ENCODE measurements around the gene CRHBP. TPM values are rescaled to one million over a fixed set of nuclear protein-coding genes. Genes with fewer than 3 reads are reported as not detected.
"Not testable (repeated sequence)": the region's sequence is repeated elsewhere in the genome, so short reads cannot be mapped to it uniquely, and the experiment has no call there.

Gene CRHBP
- total RNA-seq, 1 experiment from 2014 or later, result not detected

DNA sequence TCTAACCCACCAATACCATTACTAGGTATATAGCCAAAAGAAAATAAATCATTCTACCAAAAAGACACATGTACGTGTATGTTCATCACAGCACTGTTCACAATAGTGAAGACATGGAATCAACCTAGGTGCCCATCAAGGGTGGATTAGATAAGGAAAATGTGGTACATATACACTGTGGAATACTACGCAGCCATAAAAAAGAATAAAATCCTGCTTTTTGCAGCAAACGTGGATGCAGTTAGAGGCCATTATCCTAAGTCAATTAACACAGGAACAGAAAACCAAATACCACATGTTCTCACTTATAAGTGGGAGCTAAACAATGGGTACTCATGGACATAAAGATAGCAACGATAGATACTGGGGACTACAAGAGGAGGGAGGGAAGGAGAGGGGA lies 45.4 kb downstream of the CRHBP start:
- DNase-seq (ENCODE audit: low read depth, low spot score); in situ Hi-C loops (cut with HindIII; ENCODE audit: low pct_unique_long_range_greater_than_20kb, low sequenced_read_pairs): not testable (repeated sequence)

DNA sequence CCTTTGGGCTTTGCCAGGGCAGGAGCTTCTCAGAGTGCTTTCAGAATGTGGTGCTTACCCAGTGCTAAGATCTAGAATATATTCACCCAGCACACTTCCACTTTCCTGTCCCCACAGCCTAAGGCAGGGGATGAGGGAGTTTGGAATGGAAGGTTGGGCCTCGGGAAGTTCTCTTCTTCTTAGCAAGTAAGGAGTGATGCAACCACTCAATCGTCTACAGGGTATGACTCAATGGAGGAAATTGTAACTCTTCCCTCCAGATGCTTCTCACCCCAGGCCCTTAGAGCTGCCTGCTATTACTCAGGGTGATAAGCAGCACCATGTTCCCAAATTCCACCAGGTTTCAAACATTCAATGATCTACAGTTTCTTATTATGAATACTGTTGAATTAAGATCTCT lies 46.6 kb downstream of the CRHBP start:
- in situ Hi-C loops (cut with HindIII; ENCODE audit: low pct_unique_long_range_greater_than_20kb, low sequenced_read_pairs), result no loop called here
- DNase-seq (ENCODE audit: low read depth, low spot score), result no peak

DNA sequence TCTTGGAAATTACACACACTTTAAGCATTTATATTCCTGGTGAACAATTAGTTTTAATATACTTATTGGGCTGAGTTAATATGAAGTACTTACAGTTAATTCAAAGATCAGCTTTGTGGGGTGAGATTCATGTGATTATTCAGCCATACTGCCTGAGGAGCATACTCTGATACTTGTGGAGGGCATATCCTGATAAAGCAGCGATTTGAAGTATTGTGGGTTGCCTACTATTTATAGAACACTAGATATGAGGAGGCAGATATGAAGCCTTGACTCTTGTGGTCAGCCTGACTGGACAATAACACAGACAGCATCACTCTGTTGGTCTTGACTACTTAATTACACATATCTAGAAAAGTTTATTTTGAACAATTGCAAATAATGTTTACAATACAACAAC lies 50.4 kb downstream of the CRHBP start:
- in situ Hi-C loops (cut with HindIII; ENCODE audit: low pct_unique_long_range_greater_than_20kb, low sequenced_read_pairs), result no loop called here
- no peak for DNase-seq (ENCODE audit: low read depth, low spot score)

DNA sequence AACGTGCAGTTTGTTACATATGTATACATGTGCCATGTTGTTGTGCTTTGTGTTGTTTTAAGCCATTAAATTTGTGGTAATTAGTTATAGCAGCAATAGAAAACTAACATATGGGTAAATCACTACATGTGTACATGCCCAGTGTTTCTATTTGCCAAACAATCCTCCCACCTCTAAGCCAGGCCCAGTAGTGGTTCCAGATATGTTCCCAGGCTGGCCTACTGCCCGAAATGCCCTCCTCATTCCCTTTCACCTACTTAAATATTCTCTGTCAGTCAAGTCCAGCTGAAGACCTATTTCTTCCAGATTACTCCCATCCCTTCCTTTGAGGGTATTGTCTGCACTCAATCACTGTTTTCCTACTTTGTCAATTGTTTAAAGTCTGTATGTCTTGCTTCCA lies 53.3 kb downstream of the CRHBP start:
- in situ Hi-C loops (cut with HindIII; ENCODE audit: low pct_unique_long_range_greater_than_20kb, low sequenced_read_pairs), result no loop called here
- no peak for DNase-seq (ENCODE audit: low read depth, low spot score)

DNA sequence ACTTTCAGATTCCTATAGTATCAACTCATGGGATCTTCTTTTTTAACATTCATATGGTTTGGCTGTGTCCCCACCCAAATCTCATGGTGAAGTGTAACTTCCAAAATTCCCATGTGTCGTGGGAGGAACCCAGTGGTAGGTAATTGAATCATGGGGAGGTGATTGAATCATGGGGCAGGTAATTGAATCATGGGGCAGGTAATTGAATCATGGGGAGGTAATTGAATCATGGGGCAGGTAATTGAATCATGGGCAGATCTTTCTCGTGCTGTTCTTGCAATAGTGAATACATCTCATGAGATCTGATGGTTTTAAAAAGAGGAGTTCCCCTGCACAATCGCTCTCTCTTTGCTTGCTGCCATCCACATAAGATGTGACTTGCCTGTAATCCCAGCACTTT lies 55.6 kb downstream of the CRHBP start:
- in situ Hi-C loops (cut with HindIII; ENCODE audit: low pct_unique_long_range_greater_than_20kb, low sequenced_read_pairs), result no loop called here
- DNase-seq (ENCODE audit: low read depth, low spot score), result no peak

DNA sequence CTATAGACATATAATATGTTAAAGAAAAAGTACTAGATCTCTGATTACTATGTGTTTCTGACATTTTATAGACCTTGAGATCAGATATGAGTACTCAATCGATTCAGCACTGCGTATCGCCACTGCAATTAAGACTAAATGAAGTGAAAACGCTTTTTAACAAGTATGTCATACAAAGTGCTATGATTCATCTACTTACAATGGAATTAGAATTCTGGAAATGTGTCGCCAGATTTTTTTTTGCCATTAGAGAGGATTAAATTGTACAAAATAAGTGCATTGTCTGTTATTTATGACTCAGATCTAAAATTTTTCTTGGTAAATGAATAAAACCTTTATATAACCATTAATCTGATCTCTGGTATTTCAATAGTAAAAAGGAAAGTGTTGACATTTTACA lies 57.4 kb downstream of the CRHBP start:
- no peak for DNase-seq (ENCODE audit: low read depth, low spot score)
- in situ Hi-C loops (cut with HindIII; ENCODE audit: low pct_unique_long_range_greater_than_20kb, low sequenced_read_pairs), result no loop called here

DNA sequence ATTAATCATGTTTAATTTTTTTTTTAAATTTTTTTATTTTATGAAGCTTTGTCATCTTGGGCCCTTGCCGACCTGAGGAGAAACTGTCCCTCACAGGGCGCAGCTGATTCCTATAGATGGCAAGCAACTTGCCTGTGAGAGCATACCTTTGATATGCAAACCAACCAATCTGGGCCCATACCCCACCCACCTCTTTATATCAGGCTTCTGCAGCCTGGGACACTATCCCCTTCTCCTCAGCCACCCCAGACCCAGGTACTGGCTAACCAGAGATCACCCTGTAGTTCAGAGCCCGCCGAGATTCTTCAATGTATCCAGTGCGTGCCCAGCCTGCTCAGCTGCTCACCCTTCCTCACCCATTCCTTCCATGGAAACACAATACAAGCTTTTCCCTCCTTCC lies 58.7 kb downstream of the CRHBP start:
- in situ Hi-C loops (cut with HindIII; ENCODE audit: low pct_unique_long_range_greater_than_20kb, low sequenced_read_pairs), result no loop called here
- DNase-seq (ENCODE audit: low read depth, low spot score), result no peak

DNA sequence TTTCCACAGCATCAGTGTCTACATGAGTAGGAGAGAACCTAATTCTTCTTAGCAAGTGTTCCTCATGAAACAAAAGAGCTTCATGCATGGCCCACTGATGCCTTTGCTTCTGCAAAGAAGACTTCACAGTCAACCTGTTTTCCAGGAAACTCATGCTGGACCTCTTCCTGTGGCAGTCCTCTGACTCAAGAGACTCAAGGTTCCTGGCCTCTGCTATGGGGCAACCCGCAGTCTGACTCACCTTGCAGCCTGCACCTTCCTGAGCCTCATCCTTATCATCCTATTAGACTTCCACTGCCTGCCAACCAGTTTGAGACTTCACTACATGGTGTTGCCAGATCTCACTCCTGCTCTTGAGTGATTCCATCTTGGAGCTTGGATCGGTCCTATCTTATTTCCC lies 59.8 kb downstream of the CRHBP start:
- in situ Hi-C loops (cut with HindIII; ENCODE audit: low pct_unique_long_range_greater_than_20kb, low sequenced_read_pairs), result no loop called here
- no peak for DNase-seq (ENCODE audit: low read depth, low spot score)

DNA sequence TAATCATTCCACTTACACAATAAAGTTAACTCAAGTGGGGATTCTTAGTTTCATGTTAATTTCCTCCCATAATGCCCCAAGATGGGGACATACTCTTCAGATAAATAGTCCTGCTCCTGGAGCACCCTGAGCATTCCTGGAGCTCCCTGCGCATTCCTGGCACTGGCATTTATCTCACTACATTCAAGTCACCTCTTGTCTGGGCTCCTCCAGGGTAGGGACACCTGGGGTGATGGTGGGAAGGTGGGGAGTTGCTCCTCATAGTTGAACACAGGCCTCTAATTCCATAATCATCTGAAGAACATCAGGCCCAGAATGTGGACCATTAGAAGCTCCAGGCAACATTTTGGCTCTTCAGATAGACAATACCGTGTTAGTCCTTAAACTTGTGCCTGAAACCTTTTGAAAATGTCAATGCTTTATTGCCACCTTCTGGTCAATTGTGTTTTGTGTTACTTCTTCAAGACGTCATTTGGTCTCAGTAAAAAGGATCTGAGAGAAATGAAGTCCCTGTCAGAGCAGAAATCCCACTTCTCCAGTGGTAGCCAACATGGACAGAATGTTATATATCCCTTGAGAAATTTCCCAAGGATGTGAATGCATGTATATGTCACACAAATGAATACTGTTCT lies 63.2 kb downstream of the CRHBP start:
- in situ Hi-C loops (cut with HindIII; ENCODE audit: low pct_unique_long_range_greater_than_20kb, low sequenced_read_pairs), result no loop called here
- peak; percentile 67 for DNase-seq (ENCODE audit: low read depth, low spot score)

DNA sequence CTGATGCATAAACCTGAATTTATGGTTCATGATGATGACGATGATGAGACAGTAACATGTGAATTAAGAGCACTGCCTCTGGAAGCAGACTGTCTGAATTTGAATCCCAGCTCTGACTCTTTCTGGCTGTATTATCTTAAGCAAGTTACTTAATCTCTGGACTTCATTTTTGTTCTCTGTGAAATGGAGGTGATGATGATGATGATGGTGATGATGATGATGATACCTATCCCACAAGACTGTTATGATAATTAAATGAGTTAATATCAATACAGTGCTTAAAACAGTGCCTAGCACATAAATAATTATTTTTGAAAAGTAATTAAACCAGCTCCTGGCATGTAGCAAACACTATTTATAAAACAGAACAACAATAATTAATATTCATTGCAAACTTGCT lies 64.1 kb downstream of the CRHBP start:
- in situ Hi-C loops (cut with HindIII; ENCODE audit: low pct_unique_long_range_greater_than_20kb, low sequenced_read_pairs), result no loop called here
- no peak for DNase-seq (ENCODE audit: low read depth, low spot score)

DNA sequence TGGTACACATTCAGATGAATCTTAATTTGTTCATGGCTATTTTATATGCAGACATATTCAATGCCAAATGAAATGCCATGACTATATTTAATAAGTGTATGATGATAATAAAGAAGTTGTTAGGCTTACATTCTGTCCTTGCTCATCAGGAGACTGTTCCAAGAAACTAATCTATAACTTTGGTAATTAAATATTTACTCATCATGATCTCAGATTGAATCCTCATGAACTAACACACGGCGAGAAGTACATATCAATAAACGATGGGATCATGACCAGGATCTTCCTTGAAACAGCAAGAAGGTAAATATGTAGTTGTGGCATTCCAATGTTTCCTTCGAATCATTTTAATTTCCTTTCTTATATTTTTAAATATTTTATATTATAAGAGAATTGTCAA lies 64.8 kb downstream of the CRHBP start:
- no peak for DNase-seq (ENCODE audit: low read depth, low spot score)
- in situ Hi-C loops (cut with HindIII; ENCODE audit: low pct_unique_long_range_greater_than_20kb, low sequenced_read_pairs), result no loop called here

Small RNAs within 50 kb of the gene (small RNA-seq; reads per million reads assigned to genes)
- gene RNU6ATAC36P, result 0 reads per million in 2 experiments

Other genes starting within 250 kb of the CRHBP start
- gene F2R, start 236.9 kb upstream of the CRHBP start, total RNA-seq (2014; rRNA removed; shearing (Covaris generic)), result 6.2 and 7.0 TPM in 2 replicates
- 0.74 and 0.77 TPM in 2 replicates for gene F2RL1, start 134.0 kb upstream of the CRHBP start, total RNA-seq (2014; rRNA removed; shearing (Covaris generic))
- not detected in 2 replicates for gene S100Z, start 103.0 kb upstream of the CRHBP start, total RNA-seq (2014; rRNA removed; shearing (Covaris generic))
- gene AGGF1, start 77.4 kb downstream of the CRHBP start, total RNA-seq (2014; rRNA removed; shearing (Covaris generic)), result 31.4 and 39.1 TPM in 2 replicates
- gene ZBED3, start 134.2 kb downstream of the CRHBP start, total RNA-seq (2014; rRNA removed; shearing (Covaris generic)), result 0.63 and 0.85 TPM in 2 replicates

Data from SK-MEL-5 (cell line).